ENCODE results near the gene DERL2.
"Not testable (repeated sequence)": the region's sequence is repeated elsewhere in the genome, so short reads cannot be mapped to it uniquely, and the experiment has no call there.

The DERL2 gene

GRCh38 chr17:5431949-5432556 lies 53.9 kb downstream of the DERL2 start:
- Histone ChIP-seq H3K36me3 (ENCODE audit: control insufficient read depth, insufficient read depth, low read length) (peaks cover 62% of the 10 kb centered on the region), H3K9me3 (ENCODE audit: control insufficient read depth, insufficient read depth, low read length) (no peaks in the 10 kb centered on the region), H3K9ac (ENCODE audit: low read depth, low read length) (no peak overlapping the region), H3K4me1 (ENCODE audit: control insufficient read depth, insufficient read depth, low read length) (no peaks in the 10 kb centered on the region), H3K4me3 (ENCODE audit: low read depth, low read length) (no peak overlapping the region), H3K27me3 (ENCODE audit: control insufficient read depth, insufficient read depth, low read length) (no peaks in the 10 kb centered on the region)

- H3K9me3 ChIP-seq (ENCODE audit: control insufficient read depth, insufficient read depth, low read length); H3K27me3 ChIP-seq (ENCODE audit: control insufficient read depth, insufficient read depth, low read length); H3K4me1 ChIP-seq (ENCODE audit: control insufficient read depth, insufficient read depth, low read length); H3K4me3 ChIP-seq (ENCODE audit: low read depth, low read length); H3K9ac ChIP-seq (ENCODE audit: low read depth, low read length): not testable (repeated sequence)
- H3K36me3 ChIP-seq (ENCODE audit: control insufficient read depth, insufficient read depth, low read length) = peaks cover 56% of the 10 kb centered on the region
Observed at GRCh38 chr17:5431234-5431633, 54.7 kb downstream of the DERL2 start.

GRCh38 chr17:5430413-5430999 lies 55.5 kb downstream of the DERL2 start:
- H3K4me1 ChIP-seq (ENCODE audit: control insufficient read depth, insufficient read depth, low read length) = no peaks in the 10 kb centered on the region
- no peaks in the 10 kb centered on the region for H3K27me3 ChIP-seq (ENCODE audit: control insufficient read depth, insufficient read depth, low read length)
- H3K36me3 ChIP-seq (ENCODE audit: control insufficient read depth, insufficient read depth, low read length) = peaks cover 55% of the 10 kb centered on the region

GRCh38 chr17:5429191-5429887 lies 56.6 kb downstream of the DERL2 start:
- Histone ChIP-seq H3K4me3 (ENCODE audit: low read depth, low read length) (no peak overlapping the region), H3K36me3 (ENCODE audit: control insufficient read depth, insufficient read depth, low read length) (peaks cover 54% of the 10 kb centered on the region), H3K27me3 (ENCODE audit: control insufficient read depth, insufficient read depth, low read length) (no peaks in the 10 kb centered on the region), H3K9me3 (ENCODE audit: control insufficient read depth, insufficient read depth, low read length) (no peaks in the 10 kb centered on the region), H3K4me1 (ENCODE audit: control insufficient read depth, insufficient read depth, low read length) (no peaks in the 10 kb centered on the region), H3K9ac (ENCODE audit: low read depth, low read length) (no peak overlapping the region)

More at GRCh38 chr17:5430413-5430999, 55.5 kb downstream of the DERL2 start:
- Histone ChIP-seq H3K9me3 (ENCODE audit: control insufficient read depth, insufficient read depth, low read length) (no peaks in the 10 kb centered on the region), H3K9ac (ENCODE audit: low read depth, low read length) (no peak overlapping the region), H3K4me3 (ENCODE audit: low read depth, low read length) (no peak overlapping the region)

- Histone ChIP-seq H3K27me3 (ENCODE audit: control insufficient read depth, insufficient read depth, low read length) (no peaks in the 10 kb centered on the region), H3K4me3 (ENCODE audit: low read depth, low read length) (no peak overlapping the region), H3K9ac (ENCODE audit: low read depth, low read length) (no peak overlapping the region), H3K9me3 (ENCODE audit: control insufficient read depth, insufficient read depth, low read length) (no peaks in the 10 kb centered on the region), H3K36me3 (ENCODE audit: control insufficient read depth, insufficient read depth, low read length) (peaks cover 46% of the 10 kb centered on the region), H3K4me1 (ENCODE audit: control insufficient read depth, insufficient read depth, low read length) (no peaks in the 10 kb centered on the region)
Observed at GRCh38 chr17:5425826-5426225, 60.2 kb downstream of the DERL2 start.

- H3K9me3 ChIP-seq (ENCODE audit: control insufficient read depth, insufficient read depth, low read length) = no peaks in the 10 kb centered on the region
- H3K4me3 ChIP-seq (ENCODE audit: low read depth, low read length) = no peak overlapping the region
- no peaks in the 10 kb centered on the region for H3K4me1 ChIP-seq (ENCODE audit: control insufficient read depth, insufficient read depth, low read length)
- H3K36me3 ChIP-seq (ENCODE audit: control insufficient read depth, insufficient read depth, low read length) = peaks cover 46% of the 10 kb centered on the region
- H3K27me3 ChIP-seq (ENCODE audit: control insufficient read depth, insufficient read depth, low read length) = no peaks in the 10 kb centered on the region
- H3K9ac ChIP-seq (ENCODE audit: low read depth, low read length) = no peak overlapping the region
Observed at GRCh38 chr17:5424909-5425308, 61.1 kb downstream of the DERL2 start.

- H3K27me3 ChIP-seq (ENCODE audit: control insufficient read depth, insufficient read depth, low read length) = no peaks in the 10 kb centered on the region
- H3K36me3 ChIP-seq (ENCODE audit: control insufficient read depth, insufficient read depth, low read length) = peaks cover 29% of the 10 kb centered on the region
- H3K9ac ChIP-seq (ENCODE audit: low read depth, low read length) = no peak overlapping the region
- H3K9me3 ChIP-seq (ENCODE audit: control insufficient read depth, insufficient read depth, low read length) = no peaks in the 10 kb centered on the region
- H3K4me3 ChIP-seq (ENCODE audit: low read depth, low read length) = no peak overlapping the region
- no peaks in the 10 kb centered on the region for H3K4me1 ChIP-seq (ENCODE audit: control insufficient read depth, insufficient read depth, low read length)
Observed at GRCh38 chr17:5422505-5422904, 63.5 kb downstream of the DERL2 start.
